ENCODE results near the gene CD2BP2. TPM values are rescaled to one million over a fixed set of nuclear protein-coding genes. Genes with fewer than 3 reads are reported as not detected.

Gene CD2BP2
- total RNA-seq, 1 donor from 2014 or later = 58.8 TPM

- DNase-seq (ENCODE audit: low read depth) (no peak), FAIRE-seq (no peak)
- H3K36me3 ChIP-seq (ENCODE audit: insufficient read depth, low read length) = peaks cover 20% of the 10 kb centered on the region
- H3K27ac Mint-ChIP-seq (ENCODE audit: unreplicated experiment) = peak overlapping the region; percentile 47
- no peak overlapping the region for H2AFZ ChIP-seq (ENCODE audit: low read depth, low read length)
- H3K27ac ChIP-seq (ENCODE audit: low read depth, low read length) = peak overlapping the region; percentile 69
- H3K4me3 ChIP-seq (ENCODE audit: insufficient read depth, low read depth, low read length) = no peak overlapping the region
- peaks cover 35% of the 10 kb centered on the region for H4K20me1 ChIP-seq (ENCODE audit: insufficient read depth, low read length)
- H3K79me2 ChIP-seq (ENCODE audit: insufficient read depth, low read length) = peaks cover 39% of the 10 kb centered on the region
- H3K9me3 ChIP-seq (ENCODE audit: insufficient read depth, low read depth, low read length) = no peaks in the 10 kb centered on the region
- peaks cover 13% of the 10 kb centered on the region for H3K4me1 Mint-ChIP-seq (ENCODE audit: low read depth, unreplicated experiment)
- H3K9me3 Mint-ChIP-seq (ENCODE audit: unreplicated experiment) = no peaks in the 10 kb centered on the region
- no peaks in the 10 kb centered on the region for H3K27me3 ChIP-seq (ENCODE audit: insufficient read depth, low read length)
- TF ChIP-seq, protein P1, sequence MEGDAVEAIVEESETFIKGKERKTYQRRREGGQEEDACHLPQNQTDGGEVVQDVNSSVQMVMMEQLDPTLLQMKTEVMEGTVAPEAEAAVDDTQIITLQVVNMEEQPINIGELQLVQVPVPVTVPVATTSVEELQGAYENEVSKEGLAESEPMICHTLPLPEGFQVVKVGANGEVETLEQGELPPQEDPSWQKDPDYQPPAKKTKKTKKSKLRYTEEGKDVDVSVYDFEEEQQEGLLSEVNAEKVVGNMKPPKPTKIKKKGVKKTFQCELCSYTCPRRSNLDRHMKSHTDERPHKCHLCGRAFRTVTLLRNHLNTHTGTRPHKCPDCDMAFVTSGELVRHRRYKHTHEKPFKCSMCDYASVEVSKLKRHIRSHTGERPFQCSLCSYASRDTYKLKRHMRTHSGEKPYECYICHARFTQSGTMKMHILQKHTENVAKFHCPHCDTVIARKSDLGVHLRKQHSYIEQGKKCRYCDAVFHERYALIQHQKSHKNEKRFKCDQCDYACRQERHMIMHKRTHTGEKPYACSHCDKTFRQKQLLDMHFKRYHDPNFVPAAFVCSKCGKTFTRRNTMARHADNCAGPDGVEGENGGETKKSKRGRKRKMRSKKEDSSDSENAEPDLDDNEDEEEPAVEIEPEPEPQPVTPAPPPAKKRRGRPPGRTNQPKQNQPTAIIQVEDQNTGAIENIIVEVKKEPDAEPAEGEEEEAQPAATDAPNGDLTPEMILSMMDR (IDR thresholded peaks at IDR 0.05; ENCODE audit: insufficient read depth, low read depth, low read length) = peak; percentile 12
- no peak for TF ChIP-seq EZH2 (IDR thresholded peaks at IDR 0.05; ENCODE audit: insufficient read depth, low read length)
- peak overlapping the region; percentile 48 for H3K4me2 ChIP-seq (ENCODE audit: low read length)
- H3K4me1 ChIP-seq (ENCODE audit: insufficient read depth, low read length) = peaks cover 23% of the 10 kb centered on the region
- H3K4me3 Mint-ChIP-seq (ENCODE audit: unreplicated experiment) = peak overlapping the region; percentile 60
- H3K27me3 Mint-ChIP-seq (ENCODE audit: low read depth, unreplicated experiment) = no peaks in the 10 kb centered on the region
- H3K9ac ChIP-seq (ENCODE audit: low read length) = peak overlapping the region; percentile 47
- H3K36me3 Mint-ChIP-seq (ENCODE audit: low read depth, unreplicated experiment) = peaks cover 20% of the 10 kb centered on the region
Observed at GRCh38 chr16:30352488-30353401, 2.4 kb downstream of the CD2BP2 start.

DNA sequence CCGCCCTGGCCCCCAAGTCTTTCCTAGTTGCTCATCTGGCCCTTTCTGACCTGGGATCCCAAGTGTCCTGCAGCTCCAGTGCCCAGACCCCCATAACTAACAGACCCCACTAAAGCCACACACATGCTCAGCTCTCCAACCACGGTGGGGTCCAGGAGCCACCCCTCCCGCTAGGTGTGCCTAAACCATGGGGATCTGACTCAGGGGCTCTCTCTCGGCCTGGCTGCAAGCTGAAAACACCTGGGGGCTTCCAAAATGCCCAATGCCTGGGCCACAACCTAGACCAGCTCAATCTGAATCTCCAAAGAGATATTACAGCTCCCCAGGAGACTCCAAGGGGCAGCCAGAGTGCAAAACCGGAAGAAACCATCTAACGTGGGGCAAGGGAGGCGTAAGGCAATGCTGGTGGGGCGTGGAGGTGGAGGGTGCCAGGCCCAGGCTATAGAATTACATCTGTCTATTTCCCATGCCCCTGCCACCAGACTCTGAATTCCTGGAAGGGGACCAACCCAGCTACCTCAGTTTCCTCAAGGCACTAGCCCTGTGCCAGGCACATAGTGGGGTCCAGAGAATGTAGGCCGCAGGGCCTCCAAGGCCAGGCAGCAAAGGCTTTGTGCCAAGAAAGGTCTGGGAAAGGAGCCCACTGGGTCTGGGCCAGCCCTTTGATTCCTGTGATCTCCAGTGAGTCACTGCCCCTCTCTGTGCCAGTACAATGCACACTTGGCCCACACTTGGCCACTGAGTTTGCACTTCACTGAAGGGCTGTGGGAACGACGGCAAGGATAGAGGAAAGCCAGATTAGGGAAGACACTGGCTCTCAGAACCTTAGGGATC is 3.3 kb downstream of the CD2BP2 start:
- no peaks in the 10 kb centered on the region for H3K27me3 ChIP-seq (ENCODE audit: insufficient read depth, low read length)
- H3K79me2 ChIP-seq (ENCODE audit: insufficient read depth, low read length) = peaks cover 33% of the 10 kb centered on the region
- Mint-ChIP-seq H3K4me3 (ENCODE audit: unreplicated experiment) (no peak overlapping the region), H3K36me3 (ENCODE audit: low read depth, unreplicated experiment) (peaks cover 14% of the 10 kb centered on the region), H3K4me1 (ENCODE audit: low read depth, unreplicated experiment) (peaks cover 6% of the 10 kb centered on the region), H3K27me3 (ENCODE audit: low read depth, unreplicated experiment) (no peaks in the 10 kb centered on the region), H3K9me3 (ENCODE audit: unreplicated experiment) (no peaks in the 10 kb centered on the region), H3K27ac (ENCODE audit: unreplicated experiment) (peak overlapping the region; percentile 47)
- peak; percentile 89 for DNase-seq (ENCODE audit: low read depth)
- peak overlapping the region; percentile 48 for H3K4me2 ChIP-seq (ENCODE audit: low read length)
- H3K4me1 ChIP-seq (ENCODE audit: insufficient read depth, low read length) = peaks cover 23% of the 10 kb centered on the region
- H3K4me3 ChIP-seq (ENCODE audit: insufficient read depth, low read depth, low read length) = no peak overlapping the region
- peak overlapping the region; percentile 47 for H3K9ac ChIP-seq (ENCODE audit: low read length)
- no peaks in the 10 kb centered on the region for H3K9me3 ChIP-seq (ENCODE audit: insufficient read depth, low read depth, low read length)
- H3K36me3 ChIP-seq (ENCODE audit: insufficient read depth, low read length) = peaks cover 14% of the 10 kb centered on the region
- no peak overlapping the region for H2AFZ ChIP-seq (ENCODE audit: low read depth, low read length)
- peaks cover 35% of the 10 kb centered on the region for H4K20me1 ChIP-seq (ENCODE audit: insufficient read depth, low read length)
- TF ChIP-seq EZH2 (IDR thresholded peaks at IDR 0.05; ENCODE audit: insufficient read depth, low read length) = no peak
- TF ChIP-seq, protein P1 (IDR thresholded peaks at IDR 0.05; ENCODE audit: insufficient read depth, low read depth, low read length) = no peak
- no peak for FAIRE-seq
- peak overlapping the region; percentile 69 for H3K27ac ChIP-seq (ENCODE audit: low read depth, low read length)
